Measurements from ENCODE around the gene ODF4. TPM values are rescaled to one million over a fixed set of nuclear protein-coding genes. Genes with fewer than 3 reads are reported as not detected.

Gene ODF4
- total RNA-seq, 1 donor from 2014 or later = not detected

DNA sequence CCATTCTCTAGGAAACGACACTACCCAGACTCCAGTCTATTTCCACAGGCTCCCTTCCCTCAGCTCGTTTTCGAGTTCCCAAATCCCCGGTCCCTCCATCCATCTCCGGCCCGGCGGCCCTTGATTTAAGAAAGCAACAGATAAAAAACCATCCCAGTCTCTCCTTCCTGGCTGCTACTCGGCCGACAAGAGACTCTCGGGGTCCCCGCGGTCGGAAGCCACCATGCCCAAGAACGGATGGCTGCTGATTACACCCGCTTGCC lies 43.2 kb downstream of the ODF4 start:
- Mint-ChIP-seq H3K27ac (peak overlapping the region; percentile 99), H3K4me3 (ENCODE audit: low read depth) (peak overlapping the region; percentile 100), H3K9me3 (ENCODE audit: low read depth) (no peaks in the 10 kb centered on the region), H3K4me1 (ENCODE audit: low read depth) (peaks cover 22% of the 10 kb centered on the region), H3K36me3 (ENCODE audit: insufficient read depth) (peaks cover 28% of the 10 kb centered on the region), H3K27me3 (no peaks in the 10 kb centered on the region)
- TF ChIP-seq, protein P1, sequence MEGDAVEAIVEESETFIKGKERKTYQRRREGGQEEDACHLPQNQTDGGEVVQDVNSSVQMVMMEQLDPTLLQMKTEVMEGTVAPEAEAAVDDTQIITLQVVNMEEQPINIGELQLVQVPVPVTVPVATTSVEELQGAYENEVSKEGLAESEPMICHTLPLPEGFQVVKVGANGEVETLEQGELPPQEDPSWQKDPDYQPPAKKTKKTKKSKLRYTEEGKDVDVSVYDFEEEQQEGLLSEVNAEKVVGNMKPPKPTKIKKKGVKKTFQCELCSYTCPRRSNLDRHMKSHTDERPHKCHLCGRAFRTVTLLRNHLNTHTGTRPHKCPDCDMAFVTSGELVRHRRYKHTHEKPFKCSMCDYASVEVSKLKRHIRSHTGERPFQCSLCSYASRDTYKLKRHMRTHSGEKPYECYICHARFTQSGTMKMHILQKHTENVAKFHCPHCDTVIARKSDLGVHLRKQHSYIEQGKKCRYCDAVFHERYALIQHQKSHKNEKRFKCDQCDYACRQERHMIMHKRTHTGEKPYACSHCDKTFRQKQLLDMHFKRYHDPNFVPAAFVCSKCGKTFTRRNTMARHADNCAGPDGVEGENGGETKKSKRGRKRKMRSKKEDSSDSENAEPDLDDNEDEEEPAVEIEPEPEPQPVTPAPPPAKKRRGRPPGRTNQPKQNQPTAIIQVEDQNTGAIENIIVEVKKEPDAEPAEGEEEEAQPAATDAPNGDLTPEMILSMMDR (IDR thresholded peaks at IDR 0.05; ENCODE audit: unreplicated experiment) = no peak
- no peak for DNase-seq (ENCODE audit: low spot score, unreplicated experiment)

DNA sequence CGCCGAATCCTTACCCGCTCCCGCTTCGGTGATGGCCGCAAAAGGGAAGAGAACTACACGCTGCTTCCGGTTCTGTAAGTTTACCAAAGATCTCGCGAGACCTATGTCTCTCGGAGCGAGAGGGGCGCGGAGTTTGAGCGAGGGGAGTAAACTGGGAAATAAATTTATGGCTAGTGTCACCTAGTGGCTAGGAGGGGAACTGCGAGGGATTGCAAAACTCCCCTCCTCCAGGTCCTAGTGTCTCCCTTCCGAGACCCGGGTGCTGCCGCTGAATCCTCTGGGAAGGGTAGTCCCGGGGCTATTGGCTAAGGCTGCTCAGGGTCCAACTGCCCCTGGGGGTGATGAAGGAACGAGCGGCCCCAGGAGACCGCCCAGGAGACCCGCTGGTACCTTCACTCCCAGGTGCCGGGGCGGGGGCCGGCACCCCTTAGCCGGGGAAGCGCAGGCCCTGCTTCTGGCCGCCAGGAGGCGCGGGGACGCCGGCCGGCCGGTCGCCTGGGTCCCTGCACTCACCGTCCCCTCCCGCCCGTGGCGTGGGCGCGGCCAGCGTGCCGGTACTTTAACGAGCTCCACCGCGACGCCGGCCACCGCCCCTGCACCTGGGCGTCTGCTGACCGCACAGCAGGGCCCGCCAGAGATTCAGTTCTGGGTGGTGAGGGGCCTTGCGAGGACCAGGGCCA lies 43.6 kb downstream of the ODF4 start, which contains the start of gene RPL26:
TSS of gene RPL26 (minus strand) at position 51 of the 680 bp plus-strand sequence. CDS start 883 bp downstream, outside the sequence.
- TF ChIP-seq, protein P1 (IDR thresholded peaks at IDR 0.05; ENCODE audit: unreplicated experiment) = no peak
- peak within 1 kb of the TSS; percentile 99 for H3K27ac Mint-ChIP-seq
- H3K27me3 Mint-ChIP-seq = no peaks in the 10 kb centered on the region
- peaks cover 22% of the 10 kb centered on the region for H3K4me1 Mint-ChIP-seq (ENCODE audit: low read depth)
- H3K4me3 Mint-ChIP-seq (ENCODE audit: low read depth) = peak within 1 kb of the TSS; percentile 100
- DNase-seq (ENCODE audit: low spot score, unreplicated experiment) = peak; percentile 91
- H3K9me3 Mint-ChIP-seq (ENCODE audit: low read depth) = no peaks in the 10 kb centered on the region
- H3K36me3 Mint-ChIP-seq (ENCODE audit: insufficient read depth) = peaks cover 24% of the 10 kb centered on the region

DNA sequence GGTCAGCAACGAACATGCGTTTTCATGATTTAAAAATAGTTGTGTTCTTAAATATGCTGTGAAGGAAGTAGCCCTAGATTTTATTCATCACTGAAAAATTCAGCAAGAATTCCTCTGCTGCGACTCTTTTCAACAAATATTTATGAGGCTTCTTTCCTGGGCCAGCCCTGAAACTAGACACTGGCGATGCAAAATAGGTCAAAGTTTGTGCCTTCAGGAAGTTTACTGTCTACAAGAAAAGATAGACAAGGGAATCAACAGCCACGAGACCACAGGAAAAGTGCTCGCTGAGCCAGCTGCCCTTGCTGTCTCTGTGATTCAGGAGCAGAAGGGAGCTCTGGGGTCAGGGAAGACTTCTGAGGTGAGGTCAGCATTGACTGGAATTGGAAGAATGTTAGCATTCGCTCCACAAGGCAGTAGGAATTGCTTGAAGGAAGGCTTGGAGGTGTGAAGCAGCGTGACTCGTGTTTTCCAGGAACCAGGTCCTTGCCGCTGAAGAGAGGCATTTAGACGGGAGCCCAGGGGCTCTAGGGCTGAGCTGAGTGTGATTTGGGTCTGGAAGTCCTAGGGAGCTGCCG lies 45.2 kb downstream of the ODF4 start:
- peak overlapping the region; percentile 92 for H3K27ac Mint-ChIP-seq
- peaks cover 20% of the 10 kb centered on the region for H3K4me1 Mint-ChIP-seq (ENCODE audit: low read depth)
- peaks cover 16% of the 10 kb centered on the region for H3K36me3 Mint-ChIP-seq (ENCODE audit: insufficient read depth)
- H3K9me3 Mint-ChIP-seq (ENCODE audit: low read depth) = no peaks in the 10 kb centered on the region
- H3K4me3 Mint-ChIP-seq (ENCODE audit: low read depth) = peak overlapping the region; percentile 100
- no peaks in the 10 kb centered on the region for H3K27me3 Mint-ChIP-seq
- TF ChIP-seq, protein P1 (IDR thresholded peaks at IDR 0.05; ENCODE audit: unreplicated experiment) = no peak
- no peak for DNase-seq (ENCODE audit: low spot score, unreplicated experiment)

DNA sequence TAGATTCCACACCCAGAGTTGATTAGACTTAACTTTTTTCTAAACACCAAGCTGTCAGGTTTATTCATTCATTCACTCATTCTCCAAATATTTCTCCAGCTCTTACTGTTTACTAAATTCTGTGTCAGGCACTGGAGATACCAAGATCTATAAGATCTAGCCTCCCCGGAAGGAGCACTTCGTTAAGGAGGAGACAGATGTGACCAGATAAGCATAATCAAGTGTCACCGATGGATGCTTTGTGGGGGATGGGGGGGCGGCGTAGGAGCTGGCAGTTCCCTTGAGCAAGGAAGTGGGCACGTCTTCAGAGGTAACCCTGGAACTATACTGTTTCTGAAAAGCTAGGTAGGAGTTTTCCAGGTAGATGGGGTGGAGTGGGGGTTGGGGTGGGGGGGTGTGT lies 47.2 kb downstream of the ODF4 start:
- no peak overlapping the region for H3K4me3 Mint-ChIP-seq (ENCODE audit: low read depth)

DNA sequence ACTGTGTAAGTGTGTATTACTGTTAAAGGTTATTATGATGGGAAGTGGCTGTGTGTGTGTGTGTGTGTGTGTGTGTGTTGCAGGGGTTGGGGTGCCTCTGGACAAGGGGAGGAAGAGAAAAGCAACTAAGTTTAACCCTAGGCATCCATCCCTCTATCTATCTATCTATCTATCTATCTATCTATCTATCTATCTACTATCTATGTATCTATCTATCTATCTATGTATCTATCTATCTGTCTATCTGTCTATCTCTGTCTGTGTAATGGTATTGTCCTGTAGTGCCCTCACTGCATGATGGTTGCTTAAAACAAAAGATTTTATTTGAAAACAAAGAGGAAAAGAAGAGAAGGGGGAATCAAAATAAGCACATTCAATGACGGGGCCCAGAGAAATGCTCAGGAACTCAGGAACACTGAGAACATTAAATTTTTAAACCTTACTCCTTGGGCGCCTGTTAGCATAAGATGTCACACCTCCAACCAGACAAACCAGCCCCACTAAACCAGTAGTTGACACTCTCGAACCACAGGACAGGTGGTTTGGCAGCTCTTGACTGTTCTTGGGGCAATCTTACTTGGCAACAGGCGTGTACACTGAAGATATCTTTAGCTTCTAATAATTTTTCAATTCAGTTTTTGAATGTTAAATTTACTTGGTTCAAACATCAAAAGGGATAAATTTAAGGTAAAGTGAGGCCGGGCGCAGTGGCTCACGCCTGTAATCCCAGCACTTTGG lies 48.4 kb downstream of the ODF4 start:
- DNase-seq (ENCODE audit: low spot score, unreplicated experiment) = no peak
- H3K4me1 Mint-ChIP-seq (ENCODE audit: low read depth) = peaks cover 4% of the 10 kb centered on the region
- H3K9me3 Mint-ChIP-seq (ENCODE audit: low read depth) = no peaks in the 10 kb centered on the region
- TF ChIP-seq, protein P1 (IDR thresholded peaks at IDR 0.05; ENCODE audit: unreplicated experiment) = no peak
- no peak overlapping the region for H3K27ac Mint-ChIP-seq
- H3K36me3 Mint-ChIP-seq (ENCODE audit: insufficient read depth) = peaks cover under 1% of the 10 kb centered on the region
- no peaks in the 10 kb centered on the region for H3K27me3 Mint-ChIP-seq
- no peak overlapping the region for H3K4me3 Mint-ChIP-seq (ENCODE audit: low read depth)

More for the DNA sequence above, 47.2 kb downstream of the ODF4 start:
- H3K9me3 Mint-ChIP-seq (ENCODE audit: low read depth) = no peaks in the 10 kb centered on the region
- peaks cover 15% of the 10 kb centered on the region for H3K4me1 Mint-ChIP-seq (ENCODE audit: low read depth)
- H3K27ac Mint-ChIP-seq = peak overlapping the region; percentile 14
- peaks cover 8% of the 10 kb centered on the region for H3K36me3 Mint-ChIP-seq (ENCODE audit: insufficient read depth)
- no peaks in the 10 kb centered on the region for H3K27me3 Mint-ChIP-seq
- DNase-seq (ENCODE audit: low spot score, unreplicated experiment) = no peak
- TF ChIP-seq, protein P1 (IDR thresholded peaks at IDR 0.05; ENCODE audit: unreplicated experiment) = no peak
